Kidney (tissue), 14 donors: ENCODE measurements around the gene LSAMP. TPM values are rescaled to one million over a fixed set of nuclear protein-coding genes. Genes with fewer than 3 reads are reported as not detected.

ENCODE experiments used
- DNase-seq, 5 donors: peaks; one replicate each; pipeline ENCODE4 v3.0.0-alpha.2; 2013 to 2020
- FAIRE-seq: peaks from 2 replicates; lab custom pipeline; 2012; peaks lifted over from hg19 to GRCh38; lab: Jason Lieb, UNC
- H3K27ac ChIP-seq, 2 donors: one replicate each; pipeline ENCODE4 v1.7.0; 2013; ENCODE audit warnings: low read depth in 2 of 2, low read length in 2 of 2, inconsistent platforms in 1 of 2
- H3K27me3 ChIP-seq: one replicate; pipeline ENCODE4 v1.7.1; 2013; ENCODE audit warnings: low read length, inconsistent platforms; ENCODE audit not compliant: control insufficient read depth, insufficient read depth
- H3K36me3 ChIP-seq, 3 donors: one replicate each; pipeline versions ENCODE4 v1.7.0 to v1.7.1; 2013; ENCODE audit warnings: low read length in 3 of 3, control low read depth in 1 of 3, inconsistent platforms in 1 of 3; ENCODE audit not compliant: insufficient read depth in 3 of 3, control insufficient read depth in 2 of 3
- H3K4me1 ChIP-seq, 3 donors: one replicate each; pipeline versions ENCODE4 v1.7.0 to v1.7.1; 2013; ENCODE audit warnings: low read length in 3 of 3, inconsistent platforms in 1 of 3, low read depth in 1 of 3; ENCODE audit not compliant: control insufficient read depth in 2 of 3, insufficient read depth in 2 of 3
- H3K4me3 ChIP-seq, 3 donors: one replicate each; pipeline versions ENCODE4 v1.7.0 to v1.8.1; 2013; ENCODE audit warnings: low read length in 3 of 3, control low read depth in 1 of 3, inconsistent platforms in 1 of 3
- H3K9ac ChIP-seq, 3 donors: one replicate each; pipeline versions ENCODE4 v1.7.0 to v1.7.1; 2013; ENCODE audit warnings: low read length in 3 of 3, control low read depth in 1 of 3, inconsistent platforms in 1 of 3
- H3K9me3 ChIP-seq, 3 donors: one replicate each; pipeline versions ENCODE4 v1.7.0 to v1.7.1; 2013; ENCODE audit warnings: low read length in 3 of 3, control low read depth in 1 of 3, inconsistent platforms in 1 of 3; ENCODE audit not compliant: control insufficient read depth in 2 of 3, insufficient read depth in 1 of 3
- CTCF ChIP-seq: IDR thresholded peaks from 3 replicates; pipeline ENCODE4 v1.5.1; 2012; ENCODE audit warnings: mild to moderate bottlenecking, moderate library complexity, borderline replicate concordance; ENCODE audit not compliant: insufficient read depth; ENCODE audit errors: extremely low read depth
- intact Hi-C: fragments of 100-400 bp; cut with DNase I; formaldehyde crosslinking; loops from one replicate; pipeline ENCODE4 v1.11.1; 2022
- polyA plus RNA-seq: library from polyadenylated mRNA; stranded (reverse); fragments of 350-450 nt; fragmentation: Illumina TruSeq; extraction: RNeasy Lipid Tissue Mini Kit (QIAGEN cat#74804); gene quantifications from one replicate; pipeline ENCODE4 v1.2.3, GENCODE V29; 2014; ENCODE audit warnings: low read depth, low replicate concordance; ENCODE audit not compliant: insufficient read depth
- total RNA-seq: library from RNA; stranded (reverse); fragmentation: NEBNext Ultra II Directional; extraction: Animal tissue kit (Norgen Biotek cat#: 25700); gene quantifications from one replicate; pipeline ENCODE4 v1.2.1, GENCODE V29; 2021
- donor health status: control.
- donor health status: control.
- donor health status: control.
- donor health status: control.
- donor health status: control.
- donor health status: DM: yes; HTN: yes; CAD: no.
- donor health status: Normal renal cell carcinoma (clear cell type).

Gene LSAMP
- total and polyA plus RNA-seq, 2 donors from 2014 or later = 1.4 to 3.5 TPM

DNA sequence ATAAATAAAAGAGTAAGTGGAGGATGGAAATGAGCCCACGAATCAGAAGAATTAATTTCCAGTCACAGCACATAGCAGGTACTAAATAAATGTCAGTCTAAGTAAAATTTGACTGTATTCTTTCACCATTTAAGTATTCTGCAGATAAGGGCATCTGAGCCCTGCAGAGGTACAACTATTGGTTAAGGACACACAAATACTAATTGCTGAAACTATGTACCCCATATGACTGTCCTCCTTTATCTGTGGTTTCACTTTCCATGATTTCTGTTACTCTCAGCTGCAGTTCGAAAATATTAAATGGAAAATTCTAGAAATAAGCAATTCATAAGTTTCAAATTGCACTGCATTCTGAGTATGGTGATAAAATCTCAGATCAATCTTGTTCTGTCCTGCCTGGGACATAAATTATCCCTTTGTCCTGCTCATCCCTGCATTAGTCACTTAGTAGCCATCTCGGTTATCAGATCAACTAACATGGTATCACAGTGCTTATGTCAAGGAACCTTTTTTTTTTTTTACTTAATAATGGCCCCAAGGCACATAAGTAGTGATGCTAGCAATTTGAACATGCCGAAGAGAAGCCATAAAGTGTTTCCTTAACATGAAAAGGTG is 95.1 kb downstream of the LSAMP start:
- no peak for DNase-seq
- no peak for FAIRE-seq
- Histone ChIP-seq H3K9ac (no peak overlapping the region), H3K4me3 (no peak overlapping the region), H3K36me3 (no peaks in the 10 kb centered on the region), H3K4me1 (no peaks in the 10 kb centered on the region), H3K9me3 (no peaks in the 10 kb centered on the region), H3K27ac (no peak overlapping the region), H3K27me3 (no peaks in the 10 kb centered on the region)
- intact Hi-C loops = no loop called here
- no peak for TF ChIP-seq CTCF

DNA sequence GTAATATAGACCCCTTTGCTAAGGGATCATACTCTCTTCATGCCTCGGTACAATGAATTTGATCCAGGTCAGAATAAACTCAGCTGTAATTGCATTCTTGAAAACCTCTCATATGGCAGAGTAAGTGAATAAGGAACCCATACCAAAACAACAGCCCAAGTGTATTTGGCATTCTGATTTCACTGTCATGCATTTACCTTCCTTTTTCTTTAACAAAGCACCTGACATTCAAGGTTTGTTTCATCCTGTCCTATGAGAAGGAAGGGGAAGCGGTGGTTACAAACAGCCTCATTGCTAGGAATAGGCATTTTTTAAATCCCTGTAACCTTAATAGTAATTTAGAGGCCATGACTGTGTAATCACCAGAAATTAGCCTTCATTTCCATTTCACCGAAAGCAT is 97.1 kb downstream of the LSAMP start:
- no peaks in the 10 kb centered on the region for H3K4me1 ChIP-seq
- no peak overlapping the region for H3K9ac ChIP-seq
- no peaks in the 10 kb centered on the region for H3K36me3 ChIP-seq
- no peaks in the 10 kb centered on the region for H3K9me3 ChIP-seq
- intact Hi-C loops = no loop called here
- no peak overlapping the region for H3K27ac ChIP-seq
- H3K4me3 ChIP-seq = no peak overlapping the region
- TF ChIP-seq CTCF = no peak
- no peaks in the 10 kb centered on the region for H3K27me3 ChIP-seq
- no peak for DNase-seq
- FAIRE-seq = no peak

- Histone ChIP-seq H3K27me3 (no peaks in the 10 kb centered on the region), H3K4me3 (no peak overlapping the region), H3K9me3 (no peaks in the 10 kb centered on the region), H3K9ac (no peak overlapping the region), H3K4me1 (no peaks in the 10 kb centered on the region), H3K36me3 (no peaks in the 10 kb centered on the region), H3K27ac (no peak overlapping the region)
- FAIRE-seq = no peak
- intact Hi-C loops = no loop called here
- DNase-seq = no peak
- no peak for TF ChIP-seq CTCF
These were observed 102.8 kb downstream of the LSAMP start for GRCh38 chr3:116342499-116342898.

GRCh38 chr3:116341899-116342298 is 103.4 kb downstream of the LSAMP start:
- H3K9ac ChIP-seq = no peak overlapping the region
- no peaks in the 10 kb centered on the region for H3K9me3 ChIP-seq
- FAIRE-seq (no peak), DNase-seq (no peak)
- H3K4me1 ChIP-seq = no peaks in the 10 kb centered on the region
- no peak for TF ChIP-seq CTCF
- intact Hi-C loops = no loop called here
- no peak overlapping the region for H3K27ac ChIP-seq
- no peak overlapping the region for H3K4me3 ChIP-seq
- no peaks in the 10 kb centered on the region for H3K27me3 ChIP-seq
- no peaks in the 10 kb centered on the region for H3K36me3 ChIP-seq
